Karpas-422 (cell line): ENCODE measurements around the gene ENC1. TPM values are rescaled to one million over a fixed set of nuclear protein-coding genes. Genes with fewer than 3 reads are reported as not detected.

Experiments used
- DNase-seq: peaks from one replicate; pipeline ENCODE4 v3.0.0-alpha.2; 2015
- H2AFZ ChIP-seq: fragments of 200-600 bp; sonication (generic); 2 replicates; pipeline ENCODE4 v1.6.1; 2014; ENCODE audit warnings: antibody characterized with exemption, low read length, mixed read lengths
- H3K27ac ChIP-seq: fragments of 200-600 bp; sonication (generic); 2 replicates; pipeline ENCODE4 v1.5.1; 2014; ENCODE audit warnings: mild to moderate bottlenecking, low read length, moderate library complexity
- H3K27me3 ChIP-seq: fragments of 200-600 bp; sonication (generic); 2 replicates; pipeline ENCODE4 v1.6.1; 2014; ENCODE audit warnings: low read length, mixed read lengths
- H3K36me3 ChIP-seq: fragments of 200-600 bp; sonication (generic); 2 replicates; pipeline ENCODE4 v1.6.1; 2014; ENCODE audit warnings: low read length, mixed read lengths; ENCODE audit not compliant: insufficient read depth
- H3K4me1 ChIP-seq: fragments of 200-600 bp; sonication (generic); 2 replicates; pipeline ENCODE4 v1.6.1; 2014; ENCODE audit warnings: mild to moderate bottlenecking, low read length, mixed read lengths
- H3K4me2 ChIP-seq: fragments of 200-600 bp; sonication (generic); 2 replicates; pipeline ENCODE4 v1.6.1; 2014; ENCODE audit warnings: low read length, low read depth, mild to moderate bottlenecking; ENCODE audit not compliant: poor library complexity, severe bottlenecking
- H3K4me3 ChIP-seq: fragments of 200-600 bp; sonication (generic); 2 replicates; pipeline ENCODE4 v1.5.1; 2014; ENCODE audit warnings: mild to moderate bottlenecking, antibody characterized with exemption, low read length, mixed read lengths
- H3K79me2 ChIP-seq: fragments of 200-600 bp; sonication (generic); 2 replicates; pipeline ENCODE4 v1.6.1; 2014; ENCODE audit warnings: mild to moderate bottlenecking, low read length, mixed read lengths
- H3K9ac ChIP-seq: fragments of 200-600 bp; sonication (generic); 2 replicates; pipeline ENCODE4 v1.6.0; 2014; ENCODE audit warnings: low read length
- H3K9me2 ChIP-seq: fragments of 200-600 bp; sonication (generic), shearing (Covaris generic); replicated peaks from 2 replicates; pipeline ENCODE4 v1.6.0; 2014; ENCODE audit warnings: mild to moderate bottlenecking, low read length, moderate library complexity; ENCODE audit not compliant: insufficient read depth
- H3K9me3 ChIP-seq: fragments of 300-700, 200-600 bp; sonication (generic); 2 replicates; pipeline ENCODE4 v1.6.1; 2014; ENCODE audit warnings: low read length, mixed read lengths
- H4K20me1 ChIP-seq: fragments of 200-600 bp; sonication (generic); 2 replicates; pipeline ENCODE4 v1.6.1; 2014; ENCODE audit warnings: mild to moderate bottlenecking, antibody characterized with exemption, low read length, low read depth; ENCODE audit not compliant: insufficient read depth
- total RNA-seq: library from RNA; depleted of rRNA; stranded (reverse); fragments of >200 nt; shearing (Covaris generic); gene quantifications from 2 replicates; pipeline ENCODE4 v1.2.3, GENCODE V29; 2014; ENCODE audit warnings: low replicate concordance

Gene ENC1
- total RNA-seq, 1 experiment from 2014 or later, result 0.15 TPM

DNA sequence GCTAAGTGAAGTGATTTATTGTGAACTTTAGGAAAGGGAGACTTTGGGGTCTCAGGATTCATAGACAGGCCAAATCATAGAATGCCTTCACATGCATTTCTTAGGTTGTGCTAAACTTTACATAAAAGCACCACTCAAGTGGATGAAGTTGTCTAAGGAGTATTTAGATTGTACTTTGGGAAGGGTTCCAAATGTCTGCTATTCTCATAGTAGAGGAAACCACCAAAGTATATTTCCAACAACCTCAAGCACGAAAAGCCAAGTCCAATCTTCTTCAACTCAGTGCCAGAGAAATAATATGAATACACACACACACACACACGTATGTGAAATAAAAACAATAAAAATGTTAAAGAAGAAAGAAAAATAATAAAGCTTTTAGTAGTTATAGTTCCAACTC, 41.8 kb downstream of the ENC1 start:
- Histone ChIP-seq H3K79me2 (no peaks in the 10 kb centered on the region), H3K27ac (no peak overlapping the region), H4K20me1 (no peaks in the 10 kb centered on the region), H3K9me3 (no peaks in the 10 kb centered on the region), H2AFZ (no peak overlapping the region), H3K4me3 (no peak overlapping the region), H3K9me2 (no peaks in the 10 kb centered on the region), H3K27me3 (no peaks in the 10 kb centered on the region), H3K9ac (no peak overlapping the region), H3K4me1 (no peaks in the 10 kb centered on the region), H3K4me2 (no peak overlapping the region), H3K36me3 (no peaks in the 10 kb centered on the region)
- DNase-seq, result no peak

DNA sequence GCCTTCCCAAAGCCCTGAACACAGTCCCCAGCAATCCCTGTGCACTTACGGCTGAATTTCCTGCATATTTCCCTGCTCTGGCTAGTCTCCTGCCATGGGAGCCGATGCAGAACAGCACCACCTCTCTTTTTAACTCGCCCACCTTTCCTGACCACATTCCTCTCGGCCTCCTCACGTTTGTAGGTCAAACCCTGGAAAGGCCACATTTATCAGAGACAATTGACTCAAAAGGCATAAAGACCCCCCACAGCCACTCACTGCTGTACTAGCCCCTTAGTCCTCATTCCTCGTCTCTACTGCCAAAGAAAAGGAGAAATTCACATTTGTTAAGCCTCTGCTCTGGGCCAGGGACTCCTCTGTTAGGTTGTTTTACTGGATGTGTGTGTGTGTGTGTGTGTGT, 43.6 kb downstream of the ENC1 start:
- H3K79me2 ChIP-seq, result no peaks in the 10 kb centered on the region
- H3K9me3 ChIP-seq, result no peaks in the 10 kb centered on the region
- no peaks in the 10 kb centered on the region for H3K27me3 ChIP-seq
- H3K4me3 ChIP-seq, result no peak overlapping the region
- no peak for DNase-seq
- H3K4me1 ChIP-seq, result no peaks in the 10 kb centered on the region
- no peaks in the 10 kb centered on the region for H3K9me2 ChIP-seq
- H3K27ac ChIP-seq, result no peak overlapping the region
- H2AFZ ChIP-seq, result no peak overlapping the region
- no peak overlapping the region for H3K4me2 ChIP-seq
- no peaks in the 10 kb centered on the region for H4K20me1 ChIP-seq
- no peaks in the 10 kb centered on the region for H3K36me3 ChIP-seq
- H3K9ac ChIP-seq, result no peak overlapping the region

DNA sequence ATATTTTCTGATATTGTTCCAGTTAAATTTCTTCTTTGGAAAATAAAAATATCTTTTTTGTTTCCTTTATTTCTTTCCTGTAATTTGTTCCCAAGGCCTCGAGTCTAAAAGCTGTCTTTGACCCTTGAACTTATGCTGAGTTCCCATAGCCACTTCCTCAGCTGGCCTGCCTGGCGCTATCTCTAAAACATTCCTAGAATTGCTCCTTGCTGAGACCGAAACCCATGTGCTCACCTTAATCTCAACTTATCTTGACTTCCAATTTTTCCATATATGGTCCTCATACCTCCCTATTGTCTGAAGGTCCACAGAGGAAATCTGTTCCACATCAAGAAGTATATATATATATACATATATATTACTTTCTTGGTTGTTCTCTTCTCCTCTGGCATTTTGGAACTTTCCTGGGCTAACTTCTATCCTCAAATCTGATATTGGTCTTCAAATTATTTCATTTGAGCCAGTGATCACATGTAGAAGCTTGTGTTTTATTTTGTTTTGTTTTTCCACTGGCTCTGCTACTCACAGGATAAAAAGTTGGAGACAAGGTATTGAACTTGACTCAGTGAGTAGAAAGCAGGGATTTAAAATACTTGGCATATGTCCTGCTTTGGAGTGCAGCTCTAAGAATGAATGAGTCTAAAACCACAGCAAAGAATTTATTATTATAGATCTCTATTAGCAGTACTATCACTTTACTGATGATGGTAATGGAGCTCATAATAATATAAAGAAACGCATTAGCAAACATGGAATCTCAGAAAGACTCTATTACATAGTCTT, 45.2 kb downstream of the ENC1 start:
- Histone ChIP-seq H3K79me2 (no peaks in the 10 kb centered on the region), H3K36me3 (no peaks in the 10 kb centered on the region), H3K27ac (no peak overlapping the region), H4K20me1 (no peaks in the 10 kb centered on the region), H3K4me3 (no peak overlapping the region), H3K9ac (no peak overlapping the region), H3K4me2 (no peak overlapping the region), H3K9me2 (no peaks in the 10 kb centered on the region), H2AFZ (no peak overlapping the region), H3K4me1 (no peaks in the 10 kb centered on the region), H3K9me3 (no peaks in the 10 kb centered on the region), H3K27me3 (no peaks in the 10 kb centered on the region)
- no peak for DNase-seq

DNA sequence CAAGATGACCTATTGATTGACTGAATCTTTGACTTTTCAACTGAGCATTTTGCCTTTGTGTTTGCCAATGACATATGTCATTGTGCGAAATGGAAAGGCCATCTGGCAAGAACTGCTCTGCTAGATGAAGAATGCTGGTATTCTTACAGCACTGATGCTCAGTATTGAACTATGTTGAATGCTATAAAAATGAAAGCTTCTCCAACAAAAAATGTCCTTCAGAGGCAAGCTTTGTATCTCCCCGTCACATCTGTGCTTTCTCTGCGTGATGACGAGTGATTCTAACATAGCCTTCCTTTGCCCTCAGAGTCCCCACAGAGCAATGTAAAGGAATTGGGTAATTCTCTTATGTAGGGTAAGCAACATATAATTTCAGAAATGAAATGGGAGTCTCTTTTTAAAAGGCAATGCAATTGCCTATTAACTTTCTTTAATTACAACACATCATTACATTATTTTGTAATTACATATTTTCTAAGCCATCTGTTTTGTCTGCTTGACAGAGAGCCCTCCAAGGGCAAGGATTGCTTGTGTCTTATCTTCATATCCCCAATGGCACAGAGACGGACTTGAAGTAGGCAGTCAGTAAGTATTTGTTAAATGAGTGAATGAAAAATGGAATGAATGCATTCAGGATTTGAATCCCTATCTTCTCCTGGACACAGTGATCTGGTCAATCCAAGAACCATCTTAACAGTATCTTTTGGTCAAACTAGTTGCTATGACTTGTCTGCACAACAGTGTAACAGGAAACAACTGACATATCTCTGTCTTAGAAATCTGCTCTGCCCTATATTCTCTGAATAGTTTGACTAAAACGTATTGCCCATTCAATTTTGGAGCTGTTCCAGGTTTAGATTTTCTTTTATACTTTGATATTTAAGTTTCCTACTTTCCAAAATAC, 46.1 kb downstream of the ENC1 start:
- H3K4me1 ChIP-seq, result no peaks in the 10 kb centered on the region
- H3K27ac ChIP-seq, result no peak overlapping the region
- H3K9me3 ChIP-seq, result no peaks in the 10 kb centered on the region
- H3K9me2 ChIP-seq, result no peaks in the 10 kb centered on the region
- DNase-seq, result no peak
- no peak overlapping the region for H3K9ac ChIP-seq
- H3K4me2 ChIP-seq, result no peak overlapping the region
- H3K4me3 ChIP-seq, result no peak overlapping the region
- H4K20me1 ChIP-seq, result no peaks in the 10 kb centered on the region
- no peaks in the 10 kb centered on the region for H3K36me3 ChIP-seq
- H3K27me3 ChIP-seq, result no peaks in the 10 kb centered on the region
- no peaks in the 10 kb centered on the region for H3K79me2 ChIP-seq
- H2AFZ ChIP-seq, result no peak overlapping the region

DNA sequence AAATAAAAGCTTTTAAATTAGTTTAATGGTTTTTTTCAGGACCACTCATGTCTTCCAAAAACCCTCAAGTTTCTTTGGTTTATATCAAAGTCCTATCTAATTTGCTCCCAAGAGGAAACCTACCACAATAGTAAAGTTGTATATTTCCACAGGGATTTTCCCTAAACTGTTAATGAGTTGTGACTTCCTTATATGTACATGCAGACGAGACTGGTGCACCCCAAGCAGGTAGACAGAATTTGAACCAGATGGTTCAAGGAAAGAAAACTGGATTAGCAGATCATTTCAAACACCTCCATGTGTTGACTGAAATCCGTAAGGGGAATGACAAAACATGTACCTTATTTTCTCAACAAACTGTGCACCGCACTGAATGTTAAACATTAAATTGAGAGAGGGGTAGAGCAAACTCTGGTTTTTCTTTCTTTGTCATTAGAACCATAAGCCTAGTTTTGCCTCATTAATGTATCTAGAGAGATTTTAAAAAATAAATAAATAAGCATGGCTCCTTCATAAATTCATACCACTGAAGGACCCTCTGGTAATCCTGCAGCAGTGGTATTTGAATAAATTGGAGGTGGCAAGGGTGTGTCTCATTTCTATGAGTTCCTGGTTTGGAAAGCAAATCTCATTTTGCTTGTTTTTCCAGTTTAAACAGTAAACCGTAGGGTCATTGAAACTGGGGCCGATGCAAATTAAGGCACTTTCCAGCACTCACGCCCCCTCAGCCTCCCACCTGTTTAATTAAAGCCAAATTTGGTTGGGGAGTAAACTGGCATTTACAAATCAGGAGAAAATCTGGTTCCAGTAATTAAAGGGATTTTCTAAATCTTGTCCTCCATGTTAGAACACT, 51.1 kb downstream of the ENC1 start:
- H3K4me2 ChIP-seq, result no peak overlapping the region
- no peak for DNase-seq

DNA sequence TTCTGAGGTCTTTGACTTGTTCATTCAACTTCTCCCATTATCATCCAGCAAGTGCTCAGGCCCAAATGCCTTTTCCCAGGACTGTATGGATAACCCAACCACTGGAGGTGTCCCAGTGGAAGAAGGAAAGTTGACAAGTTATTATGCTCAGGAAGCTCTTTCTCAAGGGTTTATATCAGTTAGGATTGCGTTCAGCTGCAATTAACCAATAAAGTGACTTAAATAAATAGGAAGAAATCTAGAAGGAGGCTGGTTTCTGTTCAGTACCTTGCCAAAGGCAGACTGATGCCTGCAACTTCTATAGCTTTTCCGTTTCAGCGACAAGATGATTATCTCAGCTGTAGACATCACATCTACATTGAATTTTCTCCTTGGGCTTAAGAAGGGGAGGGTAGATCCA, 52.1 kb downstream of the ENC1 start:
- Histone ChIP-seq H3K27ac (no peak overlapping the region), H3K27me3 (no peaks in the 10 kb centered on the region), H3K4me1 (no peaks in the 10 kb centered on the region), H3K4me3 (no peak overlapping the region), H3K4me2 (no peak overlapping the region), H3K36me3 (no peaks in the 10 kb centered on the region), H2AFZ (no peak overlapping the region), H3K79me2 (no peaks in the 10 kb centered on the region), H3K9me3 (no peaks in the 10 kb centered on the region), H3K9me2 (no peaks in the 10 kb centered on the region), H4K20me1 (no peaks in the 10 kb centered on the region), H3K9ac (no peak overlapping the region)
- DNase-seq, result no peak

More for the DNA sequence above, 51.1 kb downstream of the ENC1 start:
- Histone ChIP-seq H3K9me3 (no peaks in the 10 kb centered on the region), H3K36me3 (no peaks in the 10 kb centered on the region), H4K20me1 (no peaks in the 10 kb centered on the region), H3K27ac (no peak overlapping the region), H3K4me3 (no peak overlapping the region), H3K27me3 (no peaks in the 10 kb centered on the region), H3K79me2 (no peaks in the 10 kb centered on the region), H3K9me2 (no peaks in the 10 kb centered on the region), H3K9ac (no peak overlapping the region), H3K4me1 (no peaks in the 10 kb centered on the region), H2AFZ (no peak overlapping the region)

DNA sequence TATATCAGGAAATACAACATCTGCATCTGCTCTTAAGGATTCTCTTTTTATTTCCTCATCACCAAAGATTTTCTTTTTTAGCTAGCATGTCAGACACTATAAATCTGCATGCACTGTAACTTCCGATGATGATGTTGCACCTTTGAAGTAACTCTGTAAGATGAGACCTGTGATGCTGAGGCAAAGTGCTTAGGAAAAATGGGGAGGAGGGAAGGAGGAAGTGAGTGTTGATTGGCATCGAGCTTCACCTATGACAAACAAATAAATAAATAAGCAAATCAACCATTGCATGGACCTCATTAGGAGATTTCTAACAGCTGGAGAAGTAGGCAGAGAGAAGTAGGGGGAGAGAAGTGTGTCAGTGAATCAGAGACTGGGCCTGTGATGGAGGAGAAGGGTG, 52.6 kb downstream of the ENC1 start:
- no peaks in the 10 kb centered on the region for H3K9me2 ChIP-seq

DNA sequence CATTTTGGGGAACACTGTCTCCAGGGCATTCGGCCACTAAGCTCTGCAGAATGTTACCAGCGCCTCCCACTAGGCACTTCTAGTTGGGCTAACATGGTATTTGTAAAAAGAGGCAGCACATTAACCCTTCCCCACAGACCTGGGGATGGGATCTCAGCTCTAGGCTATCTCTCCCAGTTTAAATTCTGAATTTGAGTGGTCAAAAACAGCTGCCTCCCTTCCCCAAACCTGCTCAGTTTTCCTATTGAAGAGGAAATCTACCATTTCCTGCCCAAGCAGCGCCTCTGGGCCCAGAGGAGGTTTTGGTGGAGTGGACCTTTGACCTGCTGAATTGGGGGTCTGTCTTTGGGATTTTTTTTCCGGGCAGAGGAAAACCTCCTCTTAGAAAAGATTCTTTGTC, 53.2 kb downstream of the ENC1 start:
- Histone ChIP-seq H3K27me3 (no peaks in the 10 kb centered on the region), H4K20me1 (no peaks in the 10 kb centered on the region), H3K36me3 (no peaks in the 10 kb centered on the region), H3K9me2 (no peaks in the 10 kb centered on the region), H3K4me1 (no peaks in the 10 kb centered on the region), H3K9me3 (no peaks in the 10 kb centered on the region), H3K4me3 (no peak overlapping the region), H3K79me2 (no peaks in the 10 kb centered on the region), H3K27ac (no peak overlapping the region), H2AFZ (no peak overlapping the region), H3K4me2 (no peak overlapping the region), H3K9ac (no peak overlapping the region)
- no peak for DNase-seq

More for the DNA sequence above, 52.6 kb downstream of the ENC1 start:
- Histone ChIP-seq H4K20me1 (no peaks in the 10 kb centered on the region), H3K4me1 (no peaks in the 10 kb centered on the region), H3K9me3 (no peaks in the 10 kb centered on the region), H3K79me2 (no peaks in the 10 kb centered on the region), H3K9ac (no peak overlapping the region), H2AFZ (no peak overlapping the region), H3K4me2 (no peak overlapping the region), H3K27me3 (no peaks in the 10 kb centered on the region), H3K4me3 (no peak overlapping the region), H3K36me3 (no peaks in the 10 kb centered on the region), H3K27ac (no peak overlapping the region)
- no peak for DNase-seq
